Mesenchymal stem cell (in vitro differentiated cells and primary cell): Measurements from ENCODE around the gene IGF2BP2.
A peak's percentile ranks its signal among the peaks of the same experiment; 100 is the strongest.

Source experiments
- DNase-seq: peaks from one replicate; pipeline ENCODE4 v3.0.0-alpha.2; 2013
- H2AFZ ChIP-seq: one replicate; pipeline ENCODE4 v1.6.1; 2013; ENCODE audit warnings: low read depth, mild to moderate bottlenecking, control low read depth, inconsistent platforms, low read length, moderate library complexity
- H2AK5ac ChIP-seq: 2 replicates; pipeline ENCODE4 v1.6.1; 2013; ENCODE audit warnings: low read length, moderate library complexity, mild to moderate bottlenecking, inconsistent platforms; ENCODE audit not compliant: severe bottlenecking
- H2BK120ac ChIP-seq: one replicate; pipeline ENCODE4 v1.6.1; 2013; ENCODE audit warnings: low read depth, mild to moderate bottlenecking, inconsistent platforms, low read length, moderate library complexity
- H2BK12ac ChIP-seq, 2 experiments: one replicate each; pipeline ENCODE4 v1.6.1; 2013; ENCODE audit warnings: inconsistent platforms in 2 of 2, low read length in 2 of 2, mild to moderate bottlenecking in 2 of 2, moderate library complexity in 2 of 2, control low read depth in 1 of 2
- H2BK15ac ChIP-seq: one replicate; pipeline ENCODE4 v1.6.1; 2013; ENCODE audit warnings: mild to moderate bottlenecking, low read depth, inconsistent platforms; ENCODE audit not compliant: poor library complexity, severe bottlenecking
- H2BK5ac ChIP-seq: 2 replicates; pipeline ENCODE4 v1.6.1; 2013; ENCODE audit warnings: low read depth, mild to moderate bottlenecking, low read length, control low read depth, inconsistent platforms; ENCODE audit not compliant: poor library complexity, severe bottlenecking
- H3K14ac ChIP-seq, 2 experiments: one replicate each; pipeline ENCODE4 v1.6.1; 2013; ENCODE audit warnings: inconsistent platforms in 2 of 2, low read length in 2 of 2, control low read depth in 1 of 2, mild to moderate bottlenecking in 1 of 2, moderate library complexity in 1 of 2
- H3K18ac ChIP-seq, 2 experiments: one replicate each; pipeline ENCODE4 v1.6.1; 2013; ENCODE audit warnings: inconsistent platforms in 2 of 2, low read length in 2 of 2, control low read depth in 1 of 2, low read depth in 1 of 2, mild to moderate bottlenecking in 1 of 2
- H3K23ac ChIP-seq, 2 experiments: one replicate each; pipeline ENCODE4 v1.6.1; 2013; ENCODE audit warnings: inconsistent platforms in 2 of 2, low read length in 2 of 2, mild to moderate bottlenecking in 2 of 2, moderate library complexity in 2 of 2, control low read depth in 1 of 2
- H3K27ac ChIP-seq: 2 replicates; pipeline ENCODE4 v1.5.1; 2013; ENCODE audit warnings: mild to moderate bottlenecking, moderate library complexity, low read length, control low read depth, inconsistent platforms; ENCODE audit not compliant: poor library complexity, severe bottlenecking
- H3K27me3 ChIP-seq, 2 experiments: 2 replicates each; pipeline versions ENCODE4 v1.6.1 to v1.7.0; 2013; ENCODE audit warnings: low read length in 2 of 2, mild to moderate bottlenecking in 2 of 2, moderate library complexity in 2 of 2, control low read depth in 1 of 2, inconsistent platforms in 1 of 2; ENCODE audit not compliant: control insufficient read depth in 1 of 2, insufficient read depth in 1 of 2
- H3K36me3 ChIP-seq, 2 experiments: 2 replicates each; pipeline versions ENCODE4 v1.6.1 to v1.7.0; 2013; ENCODE audit warnings: low read length in 2 of 2, control low read depth in 1 of 2, inconsistent platforms in 1 of 2, low read depth in 1 of 2, mild to moderate bottlenecking in 1 of 2; ENCODE audit not compliant: insufficient read depth in 2 of 2, control insufficient read depth in 1 of 2
- H3K4ac ChIP-seq, 2 experiments: one replicate each; pipeline ENCODE4 v1.6.1; 2013; ENCODE audit warnings: inconsistent platforms in 2 of 2, low read length in 2 of 2, mild to moderate bottlenecking in 2 of 2, moderate library complexity in 2 of 2, control low read depth in 1 of 2, low read depth in 1 of 2
- H3K4me1 ChIP-seq: 2 replicates; pipeline ENCODE4 v1.6.1; 2013; ENCODE audit warnings: low read depth, low read length, control low read depth; ENCODE audit not compliant: control insufficient read depth, insufficient read depth
- H3K4me2 ChIP-seq: 2 replicates; pipeline ENCODE4 v1.6.1; 2013; ENCODE audit warnings: low read length, mild to moderate bottlenecking, inconsistent platforms; ENCODE audit not compliant: poor library complexity, severe bottlenecking
- H3K4me3 ChIP-seq, 2 experiments: 2 replicates each; pipeline versions ENCODE4 v1.5.1 to v1.7.0; 2013; ENCODE audit warnings: low read length in 2 of 2, mild to moderate bottlenecking in 2 of 2, control low read depth in 1 of 2, low read depth in 1 of 2; ENCODE audit not compliant: insufficient read depth in 1 of 2
- H3K79me1 ChIP-seq: replicated peaks from 2 replicates; pipeline ENCODE4 v1.6.1; 2013; ENCODE audit warnings: mild to moderate bottlenecking, control low read depth, low read length, inconsistent platforms; ENCODE audit not compliant: poor library complexity, severe bottlenecking
- H3K9ac ChIP-seq: 2 replicates; pipeline ENCODE4 v1.7.0; 2013; ENCODE audit warnings: mild to moderate bottlenecking, low read length, moderate library complexity
- H3K9me3 ChIP-seq: 2 replicates; pipeline ENCODE4 v1.7.0; 2013; ENCODE audit warnings: mild to moderate bottlenecking, low read length; ENCODE audit not compliant: control insufficient read depth
- H4K8ac ChIP-seq: one replicate; pipeline ENCODE4 v1.6.1; 2013; ENCODE audit warnings: inconsistent platforms, mild to moderate bottlenecking, low read length, moderate library complexity
- H4K91ac ChIP-seq: one replicate; pipeline ENCODE4 v1.6.1; 2013; ENCODE audit warnings: mild to moderate bottlenecking, low read length, inconsistent platforms
- WGBS: methylation state at CpG from one replicate; pipeline ENCODE4 v1.1.7; 2013; ENCODE audit warnings: mixed read lengths; 5-methylcytosine and 5-hydroxymethylcytosine counted together

Gene IGF2BP2

DNA sequence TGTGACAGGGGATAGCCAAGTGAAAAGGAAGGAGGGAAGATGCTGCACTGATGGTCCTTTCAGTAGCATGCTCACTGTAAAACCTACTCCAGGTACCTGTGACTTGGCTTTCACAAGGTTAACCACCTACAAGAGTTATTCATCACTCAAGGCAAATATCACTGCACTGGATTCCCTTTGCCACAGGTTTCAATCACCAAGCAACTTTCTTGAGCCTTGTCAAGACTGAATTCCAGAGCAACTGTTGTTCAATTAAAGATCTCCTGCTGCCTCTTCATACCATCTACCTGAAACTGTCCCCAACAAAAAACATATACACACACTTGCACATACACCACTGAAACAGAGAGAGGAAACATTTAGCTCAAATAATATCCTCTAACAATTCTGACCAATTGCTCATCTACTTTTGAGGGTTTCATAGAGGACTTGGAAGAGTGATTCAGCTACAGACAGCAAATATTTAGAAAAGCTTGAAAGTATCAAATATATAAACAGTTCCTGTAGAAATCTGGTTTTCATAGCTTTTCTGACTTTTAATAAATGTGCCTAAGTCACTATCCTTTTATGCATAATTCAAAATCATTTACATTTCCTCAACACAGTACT is 6.5 kb downstream of the IGF2BP2 start:
- H2BK120ac ChIP-seq, result no peak overlapping the region
- no peak overlapping the region for H3K14ac ChIP-seq
- no peak overlapping the region for H3K27ac ChIP-seq
- H4K91ac ChIP-seq, result no peak overlapping the region
- H3K27me3 ChIP-seq, result no peaks in the 10 kb centered on the region
- no peaks in the 10 kb centered on the region for H3K9me3 ChIP-seq
- no peak overlapping the region for H3K18ac ChIP-seq
- H2AK5ac ChIP-seq, result no peak overlapping the region
- no peak overlapping the region for H3K4ac ChIP-seq
- H2BK5ac ChIP-seq, result no peak overlapping the region
- no peak overlapping the region for H2BK15ac ChIP-seq
- no peak overlapping the region for H4K8ac ChIP-seq
- H3K36me3 ChIP-seq, result no peaks in the 10 kb centered on the region
- no peak overlapping the region for H3K4me2 ChIP-seq
- no peak overlapping the region for H3K4me3 ChIP-seq
- DNase-seq, result no peak
- no peaks in the 10 kb centered on the region for H3K79me1 ChIP-seq
- H3K9ac ChIP-seq, result no peak overlapping the region
- no peak overlapping the region for H2BK12ac ChIP-seq
- no peak overlapping the region for H3K23ac ChIP-seq
- H3K4me1 ChIP-seq, result peaks cover 6% of the 10 kb centered on the region
- no peak overlapping the region for H2AFZ ChIP-seq

DNA sequence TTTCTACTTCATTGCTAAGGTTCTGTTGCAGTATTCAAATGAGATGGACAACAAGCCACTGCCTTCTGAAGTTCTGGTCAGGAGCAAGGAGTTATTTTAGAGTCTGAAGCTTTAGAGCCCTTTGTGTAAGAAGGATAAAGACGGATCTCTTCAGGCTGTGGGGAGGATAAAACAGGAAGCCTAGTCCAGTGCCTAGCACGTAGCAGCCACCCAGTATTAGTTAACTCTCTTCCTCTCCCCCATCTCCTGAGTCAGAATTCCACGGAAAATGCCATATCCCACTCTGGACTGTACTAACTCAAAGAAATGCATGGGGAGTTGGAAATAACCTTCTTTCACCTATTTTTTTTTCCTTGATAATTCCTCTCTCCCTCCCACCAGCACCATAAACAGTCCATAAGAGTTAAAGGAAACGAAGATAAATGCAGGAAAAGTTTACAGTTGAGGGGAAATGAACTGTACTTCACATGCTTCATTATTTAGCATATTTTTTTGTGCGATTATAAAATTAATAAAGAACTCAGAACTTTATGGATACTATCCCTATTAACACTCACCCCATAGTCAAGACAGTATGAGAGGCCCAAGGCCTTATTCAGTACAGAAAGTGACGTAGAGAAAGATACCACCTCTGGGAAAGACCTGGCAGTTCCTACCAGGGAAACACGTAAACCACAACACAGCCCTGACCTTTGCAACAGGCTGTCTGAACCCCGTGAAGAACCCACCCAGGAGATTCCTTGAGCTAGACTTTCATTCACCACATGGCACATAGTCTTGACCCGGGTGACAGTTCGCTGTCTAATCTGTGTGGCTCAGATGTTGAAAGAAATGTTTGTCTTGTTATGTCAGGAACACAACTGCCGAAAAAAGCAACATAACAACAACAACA is 9.2 kb downstream of the IGF2BP2 start:
- H3K14ac ChIP-seq, result peak overlapping the region in 1 of 2 experiments; percentile 74
- peak overlapping the region; percentile 76 for H3K27ac ChIP-seq
- no peaks in the 10 kb centered on the region for H3K79me1 ChIP-seq
- no peak overlapping the region for H3K9ac ChIP-seq
- H3K9me3 ChIP-seq, result no peaks in the 10 kb centered on the region
- H2AFZ ChIP-seq, result no peak overlapping the region
- no peak overlapping the region for H2BK15ac ChIP-seq
- H2BK5ac ChIP-seq, result peak overlapping the region; percentile 57
- H3K4me3 ChIP-seq, result no peak overlapping the region
- peak overlapping the region; percentile 13 for H2AK5ac ChIP-seq
- no peaks in the 10 kb centered on the region for H3K27me3 ChIP-seq
- no peak overlapping the region for H4K91ac ChIP-seq
- no peak overlapping the region for H3K18ac ChIP-seq
- H3K4me2 ChIP-seq, result peak overlapping the region; percentile 7
- WGBS, result 30% methylated on average over 8 of the region's 11 CpGs
- no peak overlapping the region for H3K23ac ChIP-seq
- H3K4me1 ChIP-seq, result peaks cover 8% of the 10 kb centered on the region
- H3K36me3 ChIP-seq, result no peaks in the 10 kb centered on the region
- H3K4ac ChIP-seq, result no peak overlapping the region
- no peak overlapping the region for H2BK120ac ChIP-seq
- no peak overlapping the region for H4K8ac ChIP-seq
- H2BK12ac ChIP-seq, result no peak overlapping the region
- DNase-seq, result peak; percentile 65

DNA sequence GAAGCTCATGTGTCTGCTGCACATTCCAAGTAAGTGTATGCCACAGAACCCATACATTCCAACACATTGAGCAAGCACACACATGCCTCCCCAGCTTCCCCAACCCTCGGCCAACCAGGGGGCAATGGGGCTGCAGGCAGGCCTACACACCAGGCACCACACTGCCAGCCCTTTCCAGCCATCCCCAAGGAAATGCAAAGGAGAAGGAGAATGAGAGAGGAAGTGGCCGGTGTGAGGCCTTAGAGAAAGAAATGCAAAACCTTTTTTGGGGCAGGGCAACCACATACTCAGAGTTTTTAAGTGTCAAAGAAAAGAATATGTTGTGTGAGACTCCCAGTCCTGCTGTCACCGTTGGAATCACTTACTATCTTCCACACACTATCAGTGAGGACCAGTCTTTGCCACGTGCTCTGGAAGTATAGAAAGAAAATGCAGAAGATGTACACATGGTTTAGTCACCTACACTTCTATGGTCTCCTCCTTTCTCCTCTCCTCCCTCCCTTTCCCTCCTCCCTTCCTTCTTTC is 11.1 kb downstream of the IGF2BP2 start:
- Histone ChIP-seq H3K4ac (no peak overlapping the region), H3K27me3 (no peaks in the 10 kb centered on the region), H3K9me3 (no peaks in the 10 kb centered on the region), H3K23ac (no peak overlapping the region), H3K79me1 (no peaks in the 10 kb centered on the region), H3K36me3 (no peaks in the 10 kb centered on the region), H3K4me2 (peak overlapping the region; percentile 12), H4K91ac (no peak overlapping the region), H3K9ac (no peak overlapping the region), H3K4me3 (no peak overlapping the region), H2AFZ (no peak overlapping the region), H2BK120ac (no peak overlapping the region), H3K18ac (no peak overlapping the region), H3K4me1 (peaks cover 10% of the 10 kb centered on the region), H2BK5ac (no peak overlapping the region), H2BK15ac (no peak overlapping the region), H4K8ac (no peak overlapping the region), H2AK5ac (peak overlapping the region; percentile 10), H3K27ac (peak overlapping the region; percentile 77), H3K14ac (no peak overlapping the region), H2BK12ac (no peak overlapping the region)
- DNase-seq, result peak; percentile 85
- 7% methylated on average over 1 of the region's 4 CpGs for WGBS

DNA sequence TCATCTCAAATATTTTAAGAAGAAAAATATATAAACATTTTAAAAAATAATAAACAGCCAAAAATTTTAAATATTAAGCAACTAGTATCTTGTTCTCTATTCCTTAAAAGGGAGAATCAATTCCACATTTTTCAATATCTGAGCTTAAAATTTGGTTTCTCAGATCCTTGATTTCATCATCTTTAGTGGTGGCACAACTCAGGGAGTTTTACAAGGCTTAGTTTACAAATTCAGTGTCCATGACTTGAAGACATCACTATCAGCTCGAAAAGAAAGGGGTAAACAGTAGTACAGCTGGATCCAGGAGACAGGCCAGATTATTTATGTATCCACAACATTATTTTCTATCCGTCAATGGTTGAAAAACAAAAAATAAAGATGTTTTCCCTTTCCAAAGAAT is 11.6 kb downstream of the IGF2BP2 start:
- H4K8ac ChIP-seq, result no peak overlapping the region

More for the DNA sequence above, 11.6 kb downstream of the IGF2BP2 start:
- Histone ChIP-seq H3K4ac (no peak overlapping the region), H4K91ac (no peak overlapping the region), H3K9ac (no peak overlapping the region), H2BK12ac (no peak overlapping the region), H3K9me3 (no peaks in the 10 kb centered on the region), H3K36me3 (no peaks in the 10 kb centered on the region), H3K4me1 (peaks cover 10% of the 10 kb centered on the region), H3K4me3 (no peak overlapping the region), H2BK5ac (no peak overlapping the region), H3K79me1 (no peaks in the 10 kb centered on the region), H3K4me2 (no peak overlapping the region), H3K27me3 (no peaks in the 10 kb centered on the region), H3K18ac (no peak overlapping the region), H3K14ac (no peak overlapping the region), H3K27ac (peak overlapping the region; percentile 77), H3K23ac (no peak overlapping the region), H2BK120ac (no peak overlapping the region), H2AFZ (no peak overlapping the region), H2BK15ac (no peak overlapping the region), H2AK5ac (no peak overlapping the region)
- 12% methylated on average over 2 of the region's 2 CpGs for WGBS
- no peak for DNase-seq
